Neutrophil (primary cell): ENCODE measurements around the gene SMC1A.

ENCODE experiments used
- H3K27ac ChIP-seq: fragments of 200-600 bp; sonication (generic); 2 replicates; pipeline ENCODE4 v1.5.1; 2016; ENCODE audit warnings: mild to moderate bottlenecking, moderate library complexity
- H3K27me3 ChIP-seq: fragments of 200-600 bp; sonication (generic); 2 replicates; pipeline ENCODE4 v1.6.0; 2016; ENCODE audit warnings: mild to moderate bottlenecking
- H3K36me3 ChIP-seq: fragments of 200-600 bp; sonication (generic); 2 replicates; pipeline ENCODE4 v1.5.1; 2017
- H3K4me1 ChIP-seq, 2 experiments: fragments of 200-600 bp in 1 of 2; sonication (generic) in 1 of 2; 1 replicate in 1 of 2; 2 replicates in 1 of 2; pipeline versions ENCODE4 v1.5.1 to v1.6.1; 2013 to 2016; ENCODE audit warnings: low read depth in 1 of 2, low read length in 1 of 2, mild to moderate bottlenecking in 1 of 2, moderate library complexity in 1 of 2; ENCODE audit not compliant: control insufficient read depth in 1 of 2, insufficient read depth in 1 of 2
- H3K4me3 ChIP-seq, 2 experiments: fragments of 200-600 bp in 1 of 2; sonication (generic) in 1 of 2; 1 replicate in 1 of 2; 2 replicates in 1 of 2; pipeline ENCODE4 v1.5.1; 2013 to 2016; ENCODE audit warnings: low read depth in 1 of 2, low read length in 1 of 2, mild to moderate bottlenecking in 1 of 2, moderate library complexity in 1 of 2
- H3K9me3 ChIP-seq: fragments of 200-600 bp; sonication (generic); 2 replicates; pipeline ENCODE4 v1.5.1; 2016
- CTCF ChIP-seq: fragments of 200-600 bp; sonication (generic); IDR thresholded peaks from 2 replicates; pipeline ENCODE4 v1.5.1; 2016; ENCODE audit warnings: antibody characterized with exemption

SMC1A gene

DNA sequence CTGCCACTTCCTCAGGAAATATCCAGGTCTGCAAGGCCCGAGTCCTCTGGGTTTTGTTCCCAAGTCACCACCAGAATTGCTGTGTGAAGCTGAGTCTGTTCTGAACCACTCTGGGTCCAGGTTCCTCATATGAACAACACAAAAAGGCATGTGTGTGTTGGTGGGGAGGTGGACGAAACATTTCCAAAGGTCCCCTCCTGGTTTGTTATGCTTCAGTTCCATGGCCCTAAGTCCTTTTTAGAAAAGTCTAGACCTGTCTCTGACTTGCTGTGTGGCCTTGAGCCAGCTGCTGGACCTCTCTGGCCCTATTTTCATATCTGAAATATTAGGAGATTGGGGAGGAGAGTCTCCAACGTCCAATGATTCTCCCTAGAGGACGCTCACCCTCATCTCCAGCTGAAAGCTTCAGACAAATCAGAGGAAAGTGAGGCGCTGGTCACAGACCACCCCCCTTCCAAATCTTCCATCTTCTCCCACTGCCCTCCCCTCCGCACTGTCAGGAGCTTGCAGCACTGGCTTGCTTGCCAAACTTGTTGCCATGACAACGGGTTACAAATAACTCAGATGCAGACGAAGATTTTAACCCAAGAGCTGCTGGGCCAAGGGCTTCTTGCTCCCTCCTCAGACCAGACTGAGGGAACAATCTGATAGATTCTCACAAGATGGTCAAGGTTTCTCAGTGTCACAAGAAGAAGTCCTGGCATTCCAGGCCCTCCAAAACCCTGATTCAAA lies 64.5 kb downstream of the SMC1A start:
- H3K27me3 ChIP-seq = no peaks in the 10 kb centered on the region
- no peak overlapping the region for H3K4me3 ChIP-seq
- H3K9me3 ChIP-seq = no peaks in the 10 kb centered on the region
- TF ChIP-seq CTCF = no peak
- peaks cover 5 to 11% of the 10 kb centered on the region in 2 experiments for H3K4me1 ChIP-seq
- H3K36me3 ChIP-seq = no peaks in the 10 kb centered on the region
- no peak overlapping the region for H3K27ac ChIP-seq

GRCh38 chrX:53356186-53356585 lies 66.3 kb downstream of the SMC1A start:
- Histone ChIP-seq H3K36me3 (no peaks in the 10 kb centered on the region), H3K27me3 (no peaks in the 10 kb centered on the region), H3K4me3 (no peak overlapping the region), H3K9me3 (no peaks in the 10 kb centered on the region), H3K27ac (no peak overlapping the region), H3K4me1 (peaks cover 0 to 3% of the 10 kb centered on the region in 2 experiments)
- no peak for TF ChIP-seq CTCF

DNA sequence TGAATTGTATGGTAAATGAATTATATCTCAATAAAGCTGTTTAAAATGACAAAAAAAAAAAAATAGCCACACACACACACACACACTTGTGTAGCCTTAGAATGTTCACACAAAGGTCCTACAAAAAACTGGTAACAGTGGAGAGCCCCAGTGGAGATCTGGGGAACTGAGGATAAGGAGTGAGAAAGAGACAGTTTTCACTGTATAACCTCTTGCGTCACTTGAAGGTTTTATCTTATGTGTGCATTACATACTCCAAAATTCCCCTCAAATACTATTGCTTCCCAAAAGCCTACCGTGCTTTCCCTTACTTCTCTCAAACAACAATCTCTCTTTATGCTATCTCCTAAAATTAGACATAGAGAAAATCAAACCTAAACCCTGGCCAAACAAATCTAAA lies 67.8 kb downstream of the SMC1A start:
- Histone ChIP-seq H3K36me3 (no peaks in the 10 kb centered on the region), H3K4me3 (no peak overlapping the region), H3K4me1 (peaks cover 0 to 3% of the 10 kb centered on the region in 2 experiments), H3K27ac (no peak overlapping the region), H3K27me3 (no peaks in the 10 kb centered on the region), H3K9me3 (no peaks in the 10 kb centered on the region)
- TF ChIP-seq CTCF = no peak

DNA sequence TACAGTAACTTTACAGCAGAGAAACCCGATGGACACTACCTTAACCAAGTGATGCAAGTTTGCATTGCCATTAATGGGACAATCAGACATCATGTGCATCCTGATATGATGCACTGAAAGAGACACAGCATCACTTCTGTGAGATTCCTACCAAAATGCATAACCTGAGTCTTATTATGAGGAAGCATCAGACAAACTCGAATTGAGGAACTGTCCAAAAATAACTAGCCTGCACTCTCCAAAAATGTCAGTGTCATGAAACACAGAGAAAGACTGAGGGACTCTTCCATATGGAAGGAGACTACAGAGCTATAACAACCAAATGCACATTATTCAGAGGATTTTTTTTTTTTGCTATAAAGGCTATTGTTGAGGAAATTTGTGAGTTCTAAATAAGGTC lies 74.5 kb downstream of the SMC1A start:
- Histone ChIP-seq H3K27ac (no peak overlapping the region), H3K4me1 (no peaks in the 10 kb centered on the region), H3K4me3 (no peak overlapping the region), H3K9me3 (no peaks in the 10 kb centered on the region), H3K27me3 (no peaks in the 10 kb centered on the region), H3K36me3 (no peaks in the 10 kb centered on the region)
- no peak for TF ChIP-seq CTCF

- Histone ChIP-seq H3K4me1 (no peaks in the 10 kb centered on the region), H3K9me3 (no peaks in the 10 kb centered on the region), H3K27me3 (no peaks in the 10 kb centered on the region), H3K27ac (no peak overlapping the region), H3K4me3 (no peak overlapping the region), H3K36me3 (no peaks in the 10 kb centered on the region)
- no peak for TF ChIP-seq CTCF
Observed at GRCh38 chrX:53340852-53341645, 81.4 kb downstream of the SMC1A start.
